ENCODE measurements around the gene EXOSC10. TPM values are rescaled to one million over a fixed set of nuclear protein-coding genes. Genes with fewer than 3 reads are reported as not detected.
A peak's percentile ranks its signal among the peaks of the same experiment; 100 is the strongest.
"Not testable (repeated sequence)": the region's sequence is repeated elsewhere in the genome, so short reads cannot be mapped to it uniquely, and the experiment has no call there.

Gene EXOSC10
- total RNA-seq, 1 experiment from 2014 or later, result 124 TPM

GRCh38 chr1:11059968-11060830 lies 39.5 kb downstream of the EXOSC10 start, which contains the start of gene SRM:
SRM (minus strand) TSS chr1:11060018; CDS start chr1:11059943, 75 bp downstream.
- Histone ChIP-seq H3K36me3 (replicated peaks; ENCODE audit: control insufficient read depth, insufficient read depth, low read length) (peaks cover 20% of the 10 kb centered on the region), H3K27me3 (ENCODE audit: control insufficient read depth, insufficient read depth, low read length) (no peaks in the 10 kb centered on the region), H3K4me3 (ENCODE audit: insufficient read depth, low read depth, low read length) (peak within 1 kb of the TSS; percentile 98)
- DNase-seq, result peak; percentile 100

DNA sequence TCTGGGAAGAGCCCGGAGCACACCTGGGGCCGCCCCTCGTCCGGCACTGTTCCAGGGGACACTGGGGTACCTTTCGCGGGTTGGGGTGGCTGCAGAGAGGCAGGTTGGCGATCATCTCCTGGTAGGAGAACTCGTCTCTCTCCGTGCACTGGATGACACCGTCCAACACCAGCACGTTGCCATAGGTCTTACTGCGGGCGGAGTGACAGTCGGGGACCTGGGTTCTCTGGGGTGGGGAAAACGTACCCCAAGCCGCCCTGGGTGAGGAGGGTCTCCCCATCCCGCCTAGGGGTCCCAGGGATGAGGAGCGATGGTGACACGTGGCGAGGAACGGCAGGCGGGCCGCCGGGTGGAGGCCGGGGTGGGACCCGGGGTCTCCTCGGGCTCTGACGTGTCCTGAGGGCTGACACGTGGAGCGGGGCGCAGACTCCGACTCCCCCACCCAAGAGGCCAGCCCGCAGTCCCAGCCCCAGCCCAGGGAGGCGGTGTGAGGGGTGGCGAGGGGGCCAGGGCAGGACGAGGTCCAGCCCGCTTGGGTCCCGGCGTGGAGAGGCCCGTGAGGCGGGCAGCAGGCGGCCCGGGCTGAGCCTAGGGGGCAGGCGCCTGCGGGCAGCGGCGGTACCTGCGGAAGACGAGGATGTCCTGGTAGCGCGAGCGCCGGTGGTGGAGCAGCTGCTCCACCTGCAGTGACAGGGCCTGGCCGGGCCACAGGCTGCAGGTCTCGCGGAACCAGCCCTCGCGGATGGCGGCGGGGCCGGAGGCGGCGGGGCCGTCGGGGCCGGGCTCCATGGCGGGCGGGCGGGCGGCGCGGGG lies 40.3 kb downstream of the EXOSC10 start:
- H3K27me3 ChIP-seq (ENCODE audit: control insufficient read depth, insufficient read depth, low read length), result no peaks in the 10 kb centered on the region
- DNase-seq, result peak; percentile 85
- H3K4me3 ChIP-seq (ENCODE audit: insufficient read depth, low read depth, low read length), result peak overlapping the region; percentile 98
- H3K36me3 ChIP-seq (replicated peaks; ENCODE audit: control insufficient read depth, insufficient read depth, low read length), result peaks cover 17% of the 10 kb centered on the region

- peak; percentile 72 for DNase-seq
- H3K4me3 ChIP-seq (ENCODE audit: insufficient read depth, low read depth, low read length), result peak overlapping the region; percentile 98
- H3K27me3 ChIP-seq (ENCODE audit: control insufficient read depth, insufficient read depth, low read length), result no peaks in the 10 kb centered on the region
- H3K36me3 ChIP-seq (replicated peaks; ENCODE audit: control insufficient read depth, insufficient read depth, low read length), result peaks cover 17% of the 10 kb centered on the region
Observed at GRCh38 chr1:11058595-11059154, 41.0 kb downstream of the EXOSC10 start.

GRCh38 chr1:11058026-11058425 lies 41.6 kb downstream of the EXOSC10 start:
- Histone ChIP-seq H3K36me3 (replicated peaks; ENCODE audit: control insufficient read depth, insufficient read depth, low read length) (peaks cover 17% of the 10 kb centered on the region), H3K27me3 (ENCODE audit: control insufficient read depth, insufficient read depth, low read length) (no peaks in the 10 kb centered on the region), H3K4me3 (ENCODE audit: insufficient read depth, low read depth, low read length) (no peak overlapping the region)
- no peak for DNase-seq

GRCh38 chr1:11057477-11057876 lies 42.2 kb downstream of the EXOSC10 start:
- Histone ChIP-seq H3K36me3 (replicated peaks; ENCODE audit: control insufficient read depth, insufficient read depth, low read length) (peaks cover 17% of the 10 kb centered on the region), H3K4me3 (ENCODE audit: insufficient read depth, low read depth, low read length) (no peak overlapping the region), H3K27me3 (ENCODE audit: control insufficient read depth, insufficient read depth, low read length) (no peaks in the 10 kb centered on the region)
- peak; percentile 65 for DNase-seq

DNA sequence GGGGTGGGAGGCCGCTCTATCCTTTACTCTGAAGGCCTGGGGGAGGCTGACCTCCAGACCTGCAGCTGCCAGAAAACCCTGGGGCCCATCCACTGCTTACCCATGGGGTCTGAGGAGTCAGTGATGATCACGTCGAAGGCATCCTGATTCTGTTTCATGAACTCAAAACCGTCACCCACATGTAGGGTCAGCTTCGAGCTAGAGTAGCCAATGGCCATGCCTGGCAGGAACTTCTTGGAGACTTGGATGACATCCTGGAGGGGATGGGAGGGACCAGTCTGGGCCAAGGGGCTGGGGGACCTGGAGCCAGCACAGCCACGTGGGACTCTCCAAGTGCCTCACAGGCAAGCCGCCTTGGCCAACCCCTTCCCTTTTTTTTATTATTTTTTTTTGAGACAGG lies 43.2 kb downstream of the EXOSC10 start:
- peaks cover 14% of the 10 kb centered on the region for H3K36me3 ChIP-seq (replicated peaks; ENCODE audit: control insufficient read depth, insufficient read depth, low read length)
- H3K4me3 ChIP-seq (ENCODE audit: insufficient read depth, low read depth, low read length), result no peak overlapping the region
- H3K27me3 ChIP-seq (ENCODE audit: control insufficient read depth, insufficient read depth, low read length), result no peaks in the 10 kb centered on the region
- DNase-seq, result no peak

GRCh38 chr1:11055676-11056075 lies 44.0 kb downstream of the EXOSC10 start:
- peak; percentile 49 for DNase-seq
- Histone ChIP-seq H3K4me3 (ENCODE audit: insufficient read depth, low read depth, low read length) (no peak overlapping the region), H3K27me3 (ENCODE audit: control insufficient read depth, insufficient read depth, low read length) (no peaks in the 10 kb centered on the region), H3K36me3 (replicated peaks; ENCODE audit: control insufficient read depth, insufficient read depth, low read length) (peaks cover 14% of the 10 kb centered on the region)

GRCh38 chr1:11054666-11055065 lies 45.0 kb downstream of the EXOSC10 start:
- Histone ChIP-seq H3K27me3 (ENCODE audit: control insufficient read depth, insufficient read depth, low read length) (no peaks in the 10 kb centered on the region), H3K4me3 (ENCODE audit: insufficient read depth, low read depth, low read length) (no peak overlapping the region), H3K36me3 (replicated peaks; ENCODE audit: control insufficient read depth, insufficient read depth, low read length) (peaks cover 14% of the 10 kb centered on the region)
- DNase-seq, result peak; percentile 61

- Histone ChIP-seq H3K36me3 (replicated peaks; ENCODE audit: control insufficient read depth, insufficient read depth, low read length) (peaks cover 14% of the 10 kb centered on the region), H3K27me3 (ENCODE audit: control insufficient read depth, insufficient read depth, low read length) (no peaks in the 10 kb centered on the region), H3K4me3 (ENCODE audit: insufficient read depth, low read depth, low read length) (no peak overlapping the region)
- DNase-seq, result no peak
Observed at GRCh38 chr1:11054181-11054580, 45.5 kb downstream of the EXOSC10 start.

- Histone ChIP-seq H3K4me3 (ENCODE audit: insufficient read depth, low read depth, low read length) (no peak overlapping the region), H3K27me3 (ENCODE audit: control insufficient read depth, insufficient read depth, low read length) (no peaks in the 10 kb centered on the region), H3K36me3 (replicated peaks; ENCODE audit: control insufficient read depth, insufficient read depth, low read length) (peaks cover 14% of the 10 kb centered on the region)
- DNase-seq, result peak; percentile 93
Observed at GRCh38 chr1:11053758-11054137, 45.9 kb downstream of the EXOSC10 start.

DNA sequence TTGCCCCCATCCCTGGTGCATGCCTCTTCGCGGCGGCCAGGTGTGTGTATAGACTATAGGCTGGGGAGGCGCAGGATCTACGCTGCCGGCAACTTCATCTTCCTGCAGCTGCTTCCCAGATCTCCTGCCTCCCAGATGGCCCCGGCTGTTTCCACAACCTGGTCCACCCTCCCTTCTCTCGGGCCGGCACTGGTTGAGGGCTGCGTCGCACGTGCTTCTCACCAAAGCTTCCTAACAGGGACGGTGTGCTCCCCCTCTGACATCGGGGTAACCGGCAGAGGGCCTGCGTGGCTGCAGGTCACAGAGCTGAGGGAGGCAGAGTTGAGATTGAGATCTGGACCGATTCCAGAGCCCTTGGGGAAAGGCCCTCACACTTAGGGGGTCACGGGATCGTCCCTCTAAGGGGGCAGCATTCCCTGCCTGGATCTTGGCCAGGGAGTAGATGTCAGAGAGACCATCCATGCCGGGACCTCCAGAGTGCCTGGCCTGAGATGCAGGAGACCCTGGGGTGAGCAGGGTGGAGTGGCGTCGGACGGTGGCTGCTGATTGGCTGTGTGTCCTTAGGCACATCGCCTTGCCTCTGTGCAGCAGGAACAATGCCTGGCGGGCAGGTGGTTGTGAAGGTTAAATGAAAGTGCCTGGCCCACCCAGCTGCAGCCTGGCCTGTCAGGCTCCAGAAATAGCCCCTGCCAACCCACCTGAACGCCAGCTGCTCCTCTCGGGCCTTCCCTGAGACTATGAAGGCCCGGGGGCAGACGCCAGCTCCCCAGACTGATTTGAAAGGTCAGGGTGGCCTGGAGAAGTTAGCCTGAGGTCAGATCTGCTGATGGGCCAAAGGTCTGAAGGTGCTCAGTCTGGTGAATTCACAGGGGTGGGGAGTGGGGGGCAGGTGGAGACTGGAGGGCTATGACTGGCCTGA lies 46.6 kb downstream of the EXOSC10 start:
- Histone ChIP-seq H3K4me3 (ENCODE audit: insufficient read depth, low read depth, low read length) (no peak overlapping the region), H3K27me3 (ENCODE audit: control insufficient read depth, insufficient read depth, low read length) (no peaks in the 10 kb centered on the region), H3K36me3 (replicated peaks; ENCODE audit: control insufficient read depth, insufficient read depth, low read length) (peaks cover 14% of the 10 kb centered on the region)
- DNase-seq, result peak; percentile 84

- DNase-seq, result peak; percentile 39
- peaks cover 9% of the 10 kb centered on the region for H3K36me3 ChIP-seq (replicated peaks; ENCODE audit: control insufficient read depth, insufficient read depth, low read length)
- H3K4me3 ChIP-seq (ENCODE audit: insufficient read depth, low read depth, low read length), result no peak overlapping the region
- H3K27me3 ChIP-seq (ENCODE audit: control insufficient read depth, insufficient read depth, low read length), result no peaks in the 10 kb centered on the region
Observed at GRCh38 chr1:11051781-11052511, 47.7 kb downstream of the EXOSC10 start.

DNA sequence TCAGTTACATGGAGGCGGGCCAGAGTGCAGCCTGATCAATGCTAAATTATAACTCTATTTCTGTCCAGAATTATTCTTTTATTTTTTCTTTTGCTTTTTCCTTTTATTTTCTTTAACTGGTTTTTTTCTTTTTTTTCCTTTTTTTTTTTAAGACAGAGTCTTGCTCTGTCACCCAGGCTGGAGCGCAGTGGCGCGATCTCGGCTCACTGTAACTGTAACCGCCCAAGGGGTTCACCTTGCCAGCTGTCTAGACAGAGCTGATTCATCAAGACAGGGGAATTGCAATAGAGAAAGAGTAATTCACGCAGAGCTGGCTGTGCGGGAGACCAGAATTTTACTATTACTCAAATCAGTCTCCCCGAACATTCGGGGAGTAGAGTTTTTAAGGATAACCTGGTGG lies 48.5 kb downstream of the EXOSC10 start:
- H3K27me3 ChIP-seq (ENCODE audit: control insufficient read depth, insufficient read depth, low read length); H3K4me3 ChIP-seq (ENCODE audit: insufficient read depth, low read depth, low read length); H3K36me3 ChIP-seq (replicated peaks; ENCODE audit: control insufficient read depth, insufficient read depth, low read length); DNase-seq: not testable (repeated sequence)
